ENCODE data around the gene TTC32. TPM values are rescaled to one million over a fixed set of nuclear protein-coding genes. Genes with fewer than 3 reads are reported as not detected.
"Not testable (repeated sequence)": the region's sequence is repeated elsewhere in the genome, so short reads cannot be mapped to it uniquely, and the experiment has no call there.

TTC32 gene
- total RNA-seq, 2 donors from 2014 or later, result 39.2 to 39.4 TPM

- not testable (repeated sequence) for H3K27ac Mint-ChIP-seq; H3K36me3 Mint-ChIP-seq (ENCODE audit: insufficient read depth in 2 of 2); H3K4me3 Mint-ChIP-seq; H3K9me3 Mint-ChIP-seq; H3K27me3 Mint-ChIP-seq (ENCODE audit: low read depth); ATAC-seq (replicated peaks in 1 of 2); DNase-seq
- H3K4me1 Mint-ChIP-seq (ENCODE audit: low read depth), result peaks cover 12% of the 10 kb centered on the region
Measured at GRCh38 chr2:19880191-19880590, 21.6 kb downstream of the TTC32 start.

- DNase-seq (no peak), ATAC-seq (replicated peaks in 1 of 2) (no peak)
- Mint-ChIP-seq H3K27ac (no peak overlapping the region), H3K4me1 (ENCODE audit: low read depth) (peaks cover 12% of the 10 kb centered on the region), H3K9me3 (no peaks in the 10 kb centered on the region), H3K36me3 (ENCODE audit: insufficient read depth in 2 of 2) (no peaks in the 10 kb centered on the region), H3K4me3 (no peak overlapping the region), H3K27me3 (ENCODE audit: low read depth) (no peaks in the 10 kb centered on the region)
Measured at GRCh38 chr2:19879120-19879519, 22.7 kb downstream of the TTC32 start.

- no peak for DNase-seq
Measured at GRCh38 chr2:19878268-19879046, 23.3 kb downstream of the TTC32 start.

GRCh38 chr2:19876751-19877150 lies 25.0 kb downstream of the TTC32 start:
- ATAC-seq (replicated peaks in 1 of 2) (no peak), DNase-seq (no peak)
- Mint-ChIP-seq H3K9me3 (no peaks in the 10 kb centered on the region), H3K27ac (no peak overlapping the region), H3K4me3 (no peak overlapping the region), H3K4me1 (ENCODE audit: low read depth) (peaks cover 12% of the 10 kb centered on the region), H3K36me3 (ENCODE audit: insufficient read depth in 2 of 2) (no peaks in the 10 kb centered on the region), H3K27me3 (ENCODE audit: low read depth) (no peaks in the 10 kb centered on the region)

More at GRCh38 chr2:19878268-19879046, 23.3 kb downstream of the TTC32 start:
- Mint-ChIP-seq H3K9me3 (no peaks in the 10 kb centered on the region), H3K4me1 (ENCODE audit: low read depth) (peaks cover 12% of the 10 kb centered on the region), H3K27me3 (ENCODE audit: low read depth) (no peaks in the 10 kb centered on the region), H3K4me3 (no peak overlapping the region), H3K27ac (no peak overlapping the region), H3K36me3 (ENCODE audit: insufficient read depth in 2 of 2) (no peaks in the 10 kb centered on the region)
- ATAC-seq (replicated peaks in 1 of 2), result no peak

GRCh38 chr2:19875280-19875679 lies 26.5 kb downstream of the TTC32 start:
- no peak for ATAC-seq (replicated peaks in 1 of 2)

GRCh38 chr2:19874726-19875125 lies 27.1 kb downstream of the TTC32 start:
- Mint-ChIP-seq H3K27ac (no peak overlapping the region), H3K4me3 (no peak overlapping the region), H3K4me1 (ENCODE audit: low read depth) (peaks cover 2% of the 10 kb centered on the region), H3K36me3 (ENCODE audit: insufficient read depth in 2 of 2) (no peaks in the 10 kb centered on the region), H3K27me3 (ENCODE audit: low read depth) (no peaks in the 10 kb centered on the region), H3K9me3 (no peaks in the 10 kb centered on the region)
- DNase-seq, result no peak
- ATAC-seq (replicated peaks in 1 of 2), result no peak

More at GRCh38 chr2:19875280-19875679, 26.5 kb downstream of the TTC32 start:
- Mint-ChIP-seq H3K36me3 (ENCODE audit: insufficient read depth in 2 of 2) (no peaks in the 10 kb centered on the region), H3K4me3 (no peak overlapping the region), H3K27ac (no peak overlapping the region), H3K9me3 (no peaks in the 10 kb centered on the region), H3K4me1 (ENCODE audit: low read depth) (peaks cover 4% of the 10 kb centered on the region), H3K27me3 (ENCODE audit: low read depth) (no peaks in the 10 kb centered on the region)
- DNase-seq, result no peak

- no peaks in the 10 kb centered on the region for H3K9me3 Mint-ChIP-seq
- H3K4me3 Mint-ChIP-seq, result no peak overlapping the region
- ATAC-seq (replicated peaks in 1 of 2) (no peak), DNase-seq (no peak)
- H3K27ac Mint-ChIP-seq, result no peak overlapping the region
- peaks cover 17% of the 10 kb centered on the region for H3K4me1 Mint-ChIP-seq (ENCODE audit: low read depth)
- H3K27me3 Mint-ChIP-seq (ENCODE audit: low read depth), result no peaks in the 10 kb centered on the region
- H3K36me3 Mint-ChIP-seq (ENCODE audit: insufficient read depth in 2 of 2), result no peaks in the 10 kb centered on the region
Measured at GRCh38 chr2:19873014-19873413, 28.8 kb downstream of the TTC32 start.

- H3K36me3 Mint-ChIP-seq (ENCODE audit: insufficient read depth in 2 of 2), result no peaks in the 10 kb centered on the region
- no peaks in the 10 kb centered on the region for H3K9me3 Mint-ChIP-seq
- no peak for DNase-seq
- peaks cover 24% of the 10 kb centered on the region for H3K4me1 Mint-ChIP-seq (ENCODE audit: low read depth)
- H3K4me3 Mint-ChIP-seq, result no peak overlapping the region
- H3K27me3 Mint-ChIP-seq (ENCODE audit: low read depth), result no peaks in the 10 kb centered on the region
- no peak for ATAC-seq (replicated peaks in 1 of 2)
- no peak overlapping the region for H3K27ac Mint-ChIP-seq
Measured at GRCh38 chr2:19872302-19872701, 29.5 kb downstream of the TTC32 start.

GRCh38 chr2:19871836-19872235 lies 29.9 kb downstream of the TTC32 start:
- no peak overlapping the region for H3K4me3 Mint-ChIP-seq
- ATAC-seq (replicated peaks in 1 of 2), result no peak
- no peak overlapping the region for H3K27ac Mint-ChIP-seq
- no peaks in the 10 kb centered on the region for H3K27me3 Mint-ChIP-seq (ENCODE audit: low read depth)
- DNase-seq, result no peak
- no peaks in the 10 kb centered on the region for H3K9me3 Mint-ChIP-seq
- H3K4me1 Mint-ChIP-seq (ENCODE audit: low read depth), result peaks cover 26% of the 10 kb centered on the region
- no peaks in the 10 kb centered on the region for H3K36me3 Mint-ChIP-seq (ENCODE audit: insufficient read depth in 2 of 2)

- ATAC-seq (replicated peaks in 1 of 2), result no peak
- H3K27ac Mint-ChIP-seq, result no peak overlapping the region
- H3K27me3 Mint-ChIP-seq (ENCODE audit: low read depth), result no peaks in the 10 kb centered on the region
- peaks cover 26% of the 10 kb centered on the region for H3K4me1 Mint-ChIP-seq (ENCODE audit: low read depth)
- no peaks in the 10 kb centered on the region for H3K9me3 Mint-ChIP-seq
- no peaks in the 10 kb centered on the region for H3K36me3 Mint-ChIP-seq (ENCODE audit: insufficient read depth in 2 of 2)
- no peak for DNase-seq
- no peak overlapping the region for H3K4me3 Mint-ChIP-seq
Measured at GRCh38 chr2:19870792-19871191, 31.0 kb downstream of the TTC32 start.

- Mint-ChIP-seq H3K27ac (peak overlapping the region; percentile 96), H3K4me3 (peak overlapping the region; percentile 95 to 99), H3K4me1 (ENCODE audit: low read depth) (peaks cover 41% of the 10 kb centered on the region), H3K9me3 (no peaks in the 10 kb centered on the region), H3K27me3 (ENCODE audit: low read depth) (no peaks in the 10 kb centered on the region), H3K36me3 (ENCODE audit: insufficient read depth in 2 of 2) (no peaks in the 10 kb centered on the region)
- ATAC-seq (replicated peaks in 1 of 2), result peak; percentile 89 to 94
- peak; percentile 65 to 75 for DNase-seq
Measured at GRCh38 chr2:19868701-19869580, 32.8 kb downstream of the TTC32 start.

- Mint-ChIP-seq H3K36me3 (ENCODE audit: insufficient read depth in 2 of 2) (no peaks in the 10 kb centered on the region), H3K9me3 (no peaks in the 10 kb centered on the region), H3K27ac (no peak overlapping the region), H3K4me3 (peak overlapping the region; percentile 95 to 99), H3K4me1 (ENCODE audit: low read depth) (peaks cover 42% of the 10 kb centered on the region), H3K27me3 (ENCODE audit: low read depth) (no peaks in the 10 kb centered on the region)
- no peak for ATAC-seq (replicated peaks in 1 of 2)
- no peak for DNase-seq
Measured at GRCh38 chr2:19868224-19868623, 33.6 kb downstream of the TTC32 start.

- Mint-ChIP-seq H3K4me1 (ENCODE audit: low read depth) (peaks cover 42% of the 10 kb centered on the region), H3K36me3 (ENCODE audit: insufficient read depth in 2 of 2) (no peaks in the 10 kb centered on the region), H3K27ac (no peak overlapping the region), H3K9me3 (no peaks in the 10 kb centered on the region), H3K4me3 (no peak overlapping the region), H3K27me3 (ENCODE audit: low read depth) (no peaks in the 10 kb centered on the region)
- DNase-seq, result no peak
- ATAC-seq (replicated peaks in 1 of 2), result no peak
Measured at GRCh38 chr2:19866771-19867170, 35.0 kb downstream of the TTC32 start.
